HG03045 (cell line): ENCODE data around the gene UPK3B.
"Not testable (repeated sequence)": the region's sequence is repeated elsewhere in the genome, so short reads cannot be mapped to it uniquely, and the experiment has no call there.

Experiments
- ATAC-seq: cut with Tn5 transposase; IDR thresholded peaks from one replicate; pipeline ENCODE4 v1.9.1; 2021; ENCODE audit warnings: mild to moderate bottlenecking, moderate library complexity; ENCODE audit not compliant: unreplicated experiment

Gene UPK3B

DNA sequence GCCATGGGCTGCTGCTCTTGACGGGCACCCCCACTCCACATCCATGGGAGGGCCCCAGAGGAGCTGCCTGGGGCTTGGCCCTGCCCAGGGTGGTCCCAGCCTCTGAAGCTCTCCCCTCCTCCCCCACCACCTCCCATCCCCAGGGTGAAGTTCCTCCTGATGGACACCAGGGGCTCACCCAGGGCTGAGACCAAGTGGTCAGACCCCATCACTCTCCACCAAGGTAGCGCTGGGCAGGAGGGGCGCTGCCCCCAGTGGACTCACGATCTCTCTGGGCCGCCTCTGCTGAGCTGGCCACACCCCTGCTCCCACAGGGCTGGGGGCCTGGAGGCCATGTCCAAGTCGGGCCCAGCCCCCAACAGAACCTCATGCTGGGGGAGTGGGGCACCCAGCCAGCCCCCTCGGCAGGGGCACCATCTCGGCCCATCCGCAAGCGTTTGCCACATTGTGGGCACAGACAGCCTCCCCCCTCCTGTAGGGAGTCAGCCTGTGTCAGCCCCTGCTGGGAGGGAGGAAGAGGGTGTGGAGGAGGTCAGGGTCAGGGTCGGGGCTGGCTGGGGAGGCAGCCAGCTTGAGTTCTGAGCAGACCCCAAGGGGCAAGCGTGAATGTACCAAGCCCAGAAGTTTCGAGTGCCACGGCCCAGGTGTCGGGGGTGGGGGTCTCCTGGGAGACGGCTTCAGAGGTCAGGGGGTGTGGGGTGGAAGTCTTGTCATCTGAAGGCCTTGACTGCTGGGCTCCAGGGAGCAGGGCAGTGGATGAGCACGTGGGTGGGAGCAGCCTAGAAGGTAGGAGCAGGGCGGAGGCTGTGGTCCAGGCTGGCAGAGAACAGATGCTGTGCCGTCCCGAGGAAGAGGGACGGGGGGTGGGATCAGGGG, 2.8 kb downstream of the UPK3B start:
- no peak for ATAC-seq

DNA sequence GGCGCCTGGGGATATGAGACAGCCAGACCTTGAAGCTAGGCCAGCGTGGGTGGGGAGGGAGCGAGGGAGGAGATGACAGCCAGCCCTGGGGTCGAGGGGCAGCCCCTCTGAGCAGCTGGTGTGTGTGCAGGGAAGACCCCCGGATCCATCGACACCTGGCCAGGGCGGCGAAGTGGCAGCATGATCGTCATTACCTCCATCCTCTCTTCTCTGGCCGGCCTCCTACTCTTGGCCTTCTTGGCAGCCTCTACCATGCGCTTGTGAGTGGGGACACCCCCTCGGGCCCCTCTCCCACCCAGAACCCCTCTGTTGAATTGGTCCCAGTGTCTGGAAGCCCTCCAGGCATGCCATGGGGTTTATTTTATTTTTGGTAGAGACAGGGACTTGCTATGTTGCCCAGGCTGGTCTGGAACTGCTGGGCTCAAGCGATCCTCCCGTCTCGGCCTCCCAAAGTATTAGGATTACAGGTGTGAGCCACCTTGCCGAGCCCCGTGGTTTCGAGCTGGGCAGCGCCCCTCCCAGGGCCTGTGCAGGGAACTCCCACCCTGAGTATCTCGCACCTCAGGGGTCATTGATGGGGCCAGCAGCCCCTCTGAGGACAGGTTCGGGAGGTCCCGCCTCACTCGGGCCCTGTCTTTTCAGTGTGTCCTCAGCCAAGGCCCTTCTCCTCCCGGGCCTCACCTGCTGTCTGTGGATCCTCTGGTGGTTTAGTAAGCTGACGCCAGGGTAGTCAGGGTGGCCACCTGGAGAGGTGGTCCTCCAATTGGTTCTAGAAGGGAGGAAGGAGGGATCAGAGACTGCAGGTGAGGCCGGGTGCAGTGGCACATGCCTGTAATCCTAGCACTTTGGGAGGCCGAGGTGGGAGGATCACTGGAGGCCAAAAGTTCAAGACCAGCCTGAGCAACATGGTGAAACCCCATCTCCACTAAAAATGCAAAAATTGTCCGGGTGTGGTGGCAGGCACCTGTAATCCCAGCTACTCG, 3.8 kb downstream of the UPK3B start:
- ATAC-seq: no peak

DNA sequence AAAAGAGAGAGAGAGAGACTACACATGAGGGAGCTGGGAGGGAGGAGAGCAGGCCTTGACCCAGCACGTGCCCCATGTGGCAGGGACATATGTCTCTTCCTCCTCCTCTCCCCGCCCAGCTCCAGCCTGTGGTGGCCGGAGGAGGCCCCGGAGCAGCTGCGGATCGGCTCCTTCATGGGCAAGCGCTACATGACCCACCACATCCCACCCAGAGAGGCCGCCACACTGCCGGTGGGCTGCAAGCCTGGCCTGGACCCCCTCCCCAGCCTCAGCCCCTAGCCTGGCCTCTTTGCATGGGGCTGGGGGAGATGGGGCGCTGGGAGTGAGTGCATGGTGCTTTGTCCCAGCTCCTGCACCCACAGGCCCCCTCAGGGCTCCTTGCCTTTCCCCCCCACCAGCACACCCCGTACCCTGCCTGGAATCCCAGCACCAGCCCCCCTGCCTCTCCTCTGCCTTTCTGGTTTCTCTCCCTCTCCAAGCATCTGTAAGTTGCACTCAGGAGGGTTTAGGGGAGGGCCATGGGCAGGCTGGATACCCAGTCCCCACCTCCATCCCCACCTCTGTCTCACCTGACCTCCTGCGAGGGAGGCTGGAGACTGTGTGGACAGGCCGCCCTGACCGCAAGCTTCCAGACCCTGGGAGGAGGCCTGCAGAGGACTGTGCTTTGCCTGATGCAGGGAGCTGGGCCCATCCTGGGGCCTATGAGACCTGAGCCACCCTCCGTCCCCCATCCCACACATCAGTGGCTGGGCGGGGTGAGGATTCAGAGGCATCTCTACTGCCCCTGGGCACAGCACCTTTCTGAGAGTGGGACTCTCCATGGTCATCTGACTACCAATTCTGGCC, 4.8 kb downstream of the UPK3B start:
- no peak for ATAC-seq

DNA sequence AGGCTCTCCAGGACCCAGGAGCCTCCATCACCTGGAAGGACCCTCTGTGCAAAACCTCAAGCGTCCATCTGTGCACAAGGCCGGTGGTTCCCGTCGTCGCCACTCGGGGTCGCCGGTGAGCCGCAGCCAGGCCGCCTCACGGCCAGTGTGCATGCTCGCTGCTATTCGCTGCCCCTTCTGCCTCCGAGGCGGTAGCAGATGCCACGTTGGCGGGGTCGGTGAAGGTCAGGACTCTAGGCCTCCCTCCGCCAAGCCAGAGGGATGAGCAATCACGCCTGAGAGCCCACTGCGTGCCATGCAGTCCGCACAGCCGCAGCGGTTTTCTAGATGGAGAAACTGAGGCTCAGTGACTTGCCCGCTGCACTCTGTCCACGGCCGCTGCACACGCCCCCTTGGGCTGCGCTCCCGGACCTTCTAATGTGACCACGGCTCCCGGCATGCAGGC, 5.7 kb downstream of the UPK3B start:
- ATAC-seq: no peak

DNA sequence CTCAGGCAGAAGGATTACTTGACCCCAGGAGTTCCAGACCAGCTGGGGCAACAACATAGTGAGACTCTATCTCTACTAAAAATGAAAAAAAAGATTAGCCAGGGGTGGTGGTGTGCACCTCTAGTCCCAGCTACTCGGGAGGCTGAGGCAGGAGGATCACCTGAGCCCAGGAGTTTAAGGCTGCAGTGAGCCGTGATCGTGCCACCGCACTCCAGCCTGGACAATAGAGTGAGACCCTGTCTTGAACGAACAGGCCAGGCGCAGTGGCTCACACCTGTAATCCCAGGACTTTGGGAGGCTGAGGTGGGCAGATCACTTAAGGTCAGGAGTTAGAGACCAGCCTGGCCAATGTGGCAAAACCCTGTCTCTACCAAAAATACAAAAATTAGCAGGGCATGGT, 6.6 kb downstream of the UPK3B start:
- not testable (repeated sequence) for ATAC-seq

DNA sequence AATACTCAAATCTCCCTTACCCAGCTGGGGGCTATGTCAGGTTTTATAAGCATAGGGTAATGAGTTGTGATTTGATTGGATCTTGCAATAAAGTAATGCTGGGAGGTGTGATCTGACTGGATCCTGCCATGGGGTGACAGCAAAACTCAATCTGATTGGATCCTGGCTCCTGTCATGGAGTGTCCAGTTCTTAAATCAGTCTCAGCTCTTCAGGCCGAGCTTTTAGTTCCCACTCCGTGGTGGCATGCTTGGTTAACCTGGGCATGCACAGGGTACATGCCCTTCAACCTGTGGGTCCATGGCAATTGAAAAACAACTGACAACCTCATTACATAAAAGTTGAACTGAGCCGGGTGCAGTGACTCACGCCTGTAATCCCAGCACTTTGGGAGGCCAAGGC, 15.8 kb downstream of the UPK3B start:
- not testable (repeated sequence) for ATAC-seq

DNA sequence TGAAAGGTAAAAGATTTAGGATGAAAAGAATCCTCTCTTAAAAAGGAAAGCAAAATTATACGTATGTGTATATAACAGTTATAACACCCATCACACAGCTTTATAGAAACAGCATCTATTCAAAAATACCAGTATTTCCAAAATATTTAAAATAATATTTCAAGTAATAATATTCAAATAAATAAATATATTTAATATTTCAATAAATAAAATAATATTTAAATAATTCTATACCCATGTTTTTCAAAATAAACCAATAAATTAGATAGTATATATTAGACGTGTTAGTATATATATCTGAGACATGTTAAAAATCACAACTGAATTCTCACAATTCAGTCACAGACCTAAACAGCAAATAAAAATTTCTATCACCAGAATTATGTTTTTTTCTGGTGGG, 21.3 kb downstream of the UPK3B start:
- ATAC-seq: not testable (repeated sequence)

DNA sequence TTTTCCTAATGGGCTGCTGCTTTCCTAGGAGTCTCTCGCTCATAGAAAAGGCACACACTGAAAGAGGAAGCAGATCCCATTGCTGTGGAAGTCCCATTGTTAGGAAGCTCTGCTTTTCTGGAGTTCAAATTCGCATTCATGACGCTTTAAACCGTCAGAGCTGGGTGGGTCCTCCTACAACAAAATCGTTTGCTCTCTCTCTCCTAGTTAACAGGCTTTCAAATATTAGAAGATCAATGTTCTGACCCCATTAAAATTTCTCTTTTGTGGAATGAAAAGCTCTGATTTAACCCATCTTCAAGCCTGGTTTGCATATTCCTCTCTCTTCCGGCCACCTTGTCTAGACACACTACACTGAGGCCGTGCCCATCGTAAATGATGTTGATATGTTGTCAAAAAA, 32.8 kb downstream of the UPK3B start, which contains the start of gene SPDYE16:
Gene SPDYE16 (minus strand): TSS at position 101 of the 400 bp plus-strand sequence. CDS start 1,838 bp downstream, outside the sequence.
- not testable (repeated sequence) for ATAC-seq

DNA sequence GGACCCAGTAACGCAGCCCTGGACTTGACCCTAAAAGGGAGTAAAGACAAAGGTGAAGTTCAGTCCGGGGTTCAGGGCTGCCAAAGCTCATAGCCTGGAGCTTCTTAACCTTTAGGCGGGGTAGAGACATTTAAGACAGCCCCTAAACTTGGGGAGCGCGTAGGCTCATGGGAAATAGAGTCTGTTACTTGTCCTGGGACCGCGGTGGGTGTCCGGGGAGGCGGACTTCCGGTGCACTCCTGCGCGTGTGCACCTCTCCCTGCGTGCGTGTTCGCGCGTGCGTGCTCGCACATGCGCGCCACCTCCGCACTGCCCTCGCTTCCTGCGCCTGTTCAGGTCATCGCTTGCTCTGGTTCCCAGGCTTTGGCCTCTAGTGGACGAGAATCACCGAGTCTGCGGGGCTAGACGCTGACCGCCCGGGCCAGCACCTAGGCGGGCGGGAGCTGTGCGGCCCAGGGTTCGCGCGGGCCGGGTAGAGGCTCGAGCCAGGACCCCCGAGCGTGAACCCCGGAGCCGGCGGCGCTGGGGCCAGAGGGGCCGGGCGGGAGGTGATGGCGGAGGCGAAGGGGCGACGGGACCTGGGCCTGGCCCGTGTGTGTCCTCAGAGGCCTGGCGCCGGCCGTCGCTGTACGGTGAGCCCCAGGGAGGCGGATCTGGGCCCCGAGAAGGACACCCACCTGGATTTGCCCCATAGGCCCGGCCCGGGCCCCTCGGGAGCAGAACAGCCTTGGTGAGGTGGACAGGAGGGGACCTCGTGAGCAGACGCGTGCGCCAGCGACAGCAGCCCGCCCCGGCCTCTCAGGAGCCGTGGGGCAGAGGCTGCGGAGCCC, 38.9 kb downstream of the UPK3B start:
- peak; percentile 99 for ATAC-seq

DNA sequence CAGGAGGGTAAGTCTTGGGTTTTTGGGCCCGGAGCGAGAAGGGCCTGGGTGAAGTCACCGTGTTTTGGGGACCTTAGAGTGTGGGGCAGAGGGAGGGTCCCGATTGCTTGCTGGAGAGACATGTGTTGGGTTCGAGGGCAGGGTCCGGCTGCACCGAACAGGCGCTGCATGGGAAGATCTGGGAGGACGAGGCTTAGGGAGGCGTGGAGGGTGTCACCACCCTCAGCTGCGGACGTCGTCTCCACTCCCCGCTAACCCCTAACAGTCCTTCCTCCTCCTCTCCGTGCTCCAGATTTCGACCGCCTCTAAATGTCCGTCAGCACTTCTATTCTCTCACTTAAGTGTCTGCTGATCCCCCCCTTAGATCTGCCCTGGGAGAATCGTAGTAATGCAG, 39.5 kb downstream of the UPK3B start:
- not testable (repeated sequence) for ATAC-seq

DNA sequence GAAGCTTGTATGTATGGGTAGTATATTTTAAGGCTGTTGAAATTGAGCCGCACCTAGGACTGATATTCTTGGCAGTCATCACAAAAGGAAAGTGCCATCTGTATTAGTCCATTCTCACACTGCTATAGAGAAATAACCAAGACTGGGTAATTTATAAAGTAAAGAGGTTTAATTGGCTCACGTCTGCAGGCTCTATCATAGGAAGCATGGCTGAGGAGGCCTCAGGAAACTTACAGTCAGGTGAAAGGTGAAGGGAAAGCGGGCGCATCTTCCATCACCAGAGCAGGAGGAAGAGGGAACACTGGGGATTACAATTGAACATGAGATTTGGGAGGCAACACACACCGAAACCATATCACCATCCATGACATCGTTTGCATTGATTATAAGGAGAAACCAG, 41.6 kb downstream of the UPK3B start:
- ATAC-seq: not testable (repeated sequence)

DNA sequence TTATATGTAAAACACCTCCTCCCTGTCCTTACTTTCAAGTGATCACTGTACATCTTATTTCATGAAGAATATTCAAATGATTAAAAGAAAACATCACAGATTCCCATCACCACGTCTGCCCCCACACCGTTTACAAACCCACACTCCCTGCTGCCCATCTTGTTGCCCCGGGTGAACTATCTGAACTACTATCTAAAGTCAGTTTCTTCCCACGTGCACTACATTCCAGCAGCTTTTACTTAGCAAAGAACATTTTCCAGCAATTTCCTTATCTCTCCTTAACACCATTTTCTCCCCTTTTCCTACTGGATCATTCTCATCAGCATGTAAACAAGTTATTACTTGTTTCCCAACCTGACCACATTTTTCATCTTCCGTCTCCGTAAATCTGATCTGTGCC, 49.3 kb downstream of the UPK3B start:
- not testable (repeated sequence) for ATAC-seq

DNA sequence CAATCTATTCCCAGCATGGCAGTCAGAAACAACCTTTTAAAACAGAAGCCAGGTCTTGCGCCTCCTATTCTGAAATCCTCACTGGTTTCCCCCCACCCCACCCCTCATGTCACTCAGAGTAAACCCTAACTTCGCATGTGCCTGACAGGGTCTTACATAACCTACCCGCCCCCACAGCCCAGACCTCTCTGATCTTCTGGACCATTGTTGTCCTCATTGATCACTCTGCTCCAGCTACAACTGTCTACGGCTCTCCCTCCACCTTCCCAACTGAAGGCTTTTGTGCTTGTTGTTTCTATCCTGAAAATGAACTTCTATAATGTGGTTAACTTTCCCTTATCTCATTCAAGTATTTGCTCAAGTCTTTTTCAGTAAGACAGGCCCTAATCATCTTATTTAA, 49.8 kb downstream of the UPK3B start:
- ATAC-seq: not testable (repeated sequence)

DNA sequence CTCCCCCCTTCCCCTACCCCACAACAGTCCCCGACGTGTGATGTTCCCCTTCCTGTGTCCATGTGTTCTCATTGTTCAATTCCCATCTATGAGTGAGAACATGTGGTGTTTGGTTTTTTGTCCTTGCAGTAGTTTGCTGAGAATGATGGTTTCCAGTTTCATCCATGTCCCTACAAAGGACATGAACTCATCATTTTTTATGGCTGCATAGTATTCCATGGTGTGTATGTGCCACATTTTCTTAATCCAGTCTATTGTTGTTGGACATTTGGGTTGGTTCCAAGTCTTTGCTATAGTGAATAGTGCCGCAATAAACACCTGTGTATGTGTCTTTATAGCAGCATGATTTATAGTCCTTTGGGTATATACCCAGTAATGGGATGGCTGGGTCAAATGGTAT, 51.0 kb downstream of the UPK3B start:
- not testable (repeated sequence) for ATAC-seq

DNA sequence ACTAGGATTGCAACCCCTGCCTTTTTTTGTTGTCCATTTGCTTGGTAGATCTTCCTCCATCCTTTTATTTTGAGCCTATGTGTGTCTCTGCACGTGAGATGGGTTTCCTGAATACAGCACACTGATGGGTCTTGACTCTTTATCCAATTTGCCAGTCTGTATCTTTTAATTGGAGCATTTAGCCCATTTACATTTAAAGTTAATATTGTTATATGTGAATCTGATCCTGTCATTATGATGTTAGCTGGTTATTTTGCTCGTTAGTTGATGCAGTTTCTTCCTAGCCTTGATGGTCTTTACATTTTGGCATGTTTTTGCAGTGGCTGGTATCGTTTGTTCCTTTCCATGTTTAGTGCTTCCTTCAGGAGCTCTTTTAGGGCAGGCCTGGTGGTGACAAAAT, 54.6 kb downstream of the UPK3B start:
- not testable (repeated sequence) for ATAC-seq
